HUES48 (cell line): ENCODE results near the gene RRP9.

Experiments
- H3K27ac ChIP-seq: one replicate; pipeline ENCODE4 v1.7.0; 2013; ENCODE audit warnings: low read depth, low read length, inconsistent platforms
- H3K27me3 ChIP-seq: 2 replicates; pipeline ENCODE4 v1.6.1; 2013; ENCODE audit warnings: mild to moderate bottlenecking, low read length; ENCODE audit not compliant: control insufficient read depth, insufficient read depth
- H3K36me3 ChIP-seq: 2 replicates; pipeline ENCODE4 v1.6.1; 2013; ENCODE audit warnings: low read length; ENCODE audit not compliant: control insufficient read depth, insufficient read depth
- H3K4me1 ChIP-seq: 2 replicates; pipeline ENCODE4 v1.6.1; 2013; ENCODE audit warnings: mild to moderate bottlenecking, low read length; ENCODE audit not compliant: control insufficient read depth, insufficient read depth
- H3K4me3 ChIP-seq: 2 replicates; pipeline ENCODE4 v1.5.1; 2013; ENCODE audit warnings: mild to moderate bottlenecking, low read depth, low read length
- H3K9ac ChIP-seq: 2 replicates; pipeline ENCODE4 v1.6.1; 2013; ENCODE audit warnings: mild to moderate bottlenecking, low read depth, low read length, moderate library complexity
- H3K9me3 ChIP-seq: 2 replicates; pipeline ENCODE4 v1.6.1; 2013; ENCODE audit warnings: low read length; ENCODE audit not compliant: control insufficient read depth, insufficient read depth

RRP9 gene

GRCh38 chr3:51944451-51945021 lies 2.8 kb upstream of the RRP9 start:
- H3K9me3 ChIP-seq: no peaks in the 10 kb centered on the region
- H3K4me3 ChIP-seq: no peak overlapping the region
- no peak overlapping the region for H3K9ac ChIP-seq
- peaks cover 3% of the 10 kb centered on the region; the same call in 1 of the 2 replicates for H3K4me1 ChIP-seq
- H3K27me3 ChIP-seq: no peaks in the 10 kb centered on the region
- no peak overlapping the region for H3K27ac ChIP-seq
- H3K36me3 ChIP-seq: peaks cover 3% of the 10 kb centered on the region

- H3K27ac ChIP-seq: no peak overlapping the region
- H3K4me3 ChIP-seq: no peak overlapping the region
- no peak overlapping the region for H3K9ac ChIP-seq
- peaks cover 3% of the 10 kb centered on the region; the same call in 1 of the 2 replicates for H3K4me1 ChIP-seq
- H3K9me3 ChIP-seq: no peaks in the 10 kb centered on the region
- H3K27me3 ChIP-seq: no peaks in the 10 kb centered on the region
- peaks cover 11% of the 10 kb centered on the region for H3K36me3 ChIP-seq
Observed at GRCh38 chr3:51943451-51944391, 2.0 kb upstream of the RRP9 start.

- peak overlapping the region; percentile 49 for H3K4me3 ChIP-seq
- H3K9ac ChIP-seq: peak overlapping the region; percentile 39; the same call in 1 of the 2 replicates
- H3K27ac ChIP-seq: no peak overlapping the region
- no peaks in the 10 kb centered on the region for H3K27me3 ChIP-seq
- H3K4me1 ChIP-seq: peaks cover 3% of the 10 kb centered on the region; the same call in 1 of the 2 replicates
- H3K36me3 ChIP-seq: peaks cover 20% of the 10 kb centered on the region
- no peaks in the 10 kb centered on the region for H3K9me3 ChIP-seq
Observed at GRCh38 chr3:51942603-51943450, 1.1 kb upstream of the RRP9 start.

GRCh38 chr3:51941463-51941797 lies 274 bp downstream of the RRP9 start:
- no peaks in the 10 kb centered on the region for H3K27me3 ChIP-seq
- H3K4me3 ChIP-seq: peak overlapping the region; percentile 77
- peaks cover 3% of the 10 kb centered on the region; the same call in 1 of the 2 replicates for H3K4me1 ChIP-seq
- no peaks in the 10 kb centered on the region for H3K9me3 ChIP-seq
- peaks cover 34% of the 10 kb centered on the region for H3K36me3 ChIP-seq
- peak overlapping the region; percentile 52 for H3K9ac ChIP-seq
- peak overlapping the region; percentile 72 for H3K27ac ChIP-seq

- Histone ChIP-seq H3K27ac (no peak overlapping the region), H3K9me3 (no peaks in the 10 kb centered on the region)
Observed at GRCh38 chr3:51940648-51941462, 849 bp downstream of the RRP9 start.

GRCh38 chr3:51938780-51939425 lies 2.8 kb downstream of the RRP9 start:
- Histone ChIP-seq H3K9me3 (no peaks in the 10 kb centered on the region), H3K9ac (no peak overlapping the region), H3K4me3 (no peak overlapping the region), H3K27ac (no peak overlapping the region), H3K27me3 (no peaks in the 10 kb centered on the region), H3K36me3 (peaks cover 59% of the 10 kb centered on the region), H3K4me1 (peaks cover 3% of the 10 kb centered on the region; the same call in 1 of the 2 replicates)

More at GRCh38 chr3:51940648-51941462, 849 bp downstream of the RRP9 start:
- no peaks in the 10 kb centered on the region for H3K27me3 ChIP-seq
- peaks cover 40% of the 10 kb centered on the region for H3K36me3 ChIP-seq
- peak overlapping the region; percentile 77 for H3K4me3 ChIP-seq
- peak overlapping the region; percentile 52 for H3K9ac ChIP-seq
- H3K4me1 ChIP-seq: peaks cover 3% of the 10 kb centered on the region; the same call in 1 of the 2 replicates

GRCh38 chr3:51937611-51938450 lies 3.9 kb downstream of the RRP9 start:
- H3K4me1 ChIP-seq: peaks cover 3% of the 10 kb centered on the region; the same call in 1 of the 2 replicates
- H3K36me3 ChIP-seq: peaks cover 69% of the 10 kb centered on the region
- H3K9ac ChIP-seq: no peak overlapping the region

GRCh38 chr3:51937014-51937413 lies 4.7 kb downstream of the RRP9 start:
- H3K4me1 ChIP-seq: no peaks in the 10 kb centered on the region
- H3K9me3 ChIP-seq: no peaks in the 10 kb centered on the region
- H3K9ac ChIP-seq: no peak overlapping the region
- no peak overlapping the region for H3K27ac ChIP-seq
- H3K4me3 ChIP-seq: no peak overlapping the region
- H3K27me3 ChIP-seq: no peaks in the 10 kb centered on the region
- peaks cover 75% of the 10 kb centered on the region for H3K36me3 ChIP-seq

More at GRCh38 chr3:51937611-51938450, 3.9 kb downstream of the RRP9 start:
- Histone ChIP-seq H3K4me3 (no peak overlapping the region), H3K9me3 (no peaks in the 10 kb centered on the region), H3K27ac (no peak overlapping the region), H3K27me3 (no peaks in the 10 kb centered on the region)

GRCh38 chr3:51935886-51936755 lies 5.6 kb downstream of the RRP9 start:
- no peaks in the 10 kb centered on the region for H3K4me1 ChIP-seq
- H3K27me3 ChIP-seq: no peaks in the 10 kb centered on the region
- H3K4me3 ChIP-seq: no peak overlapping the region
- no peak overlapping the region for H3K27ac ChIP-seq
- no peak overlapping the region for H3K9ac ChIP-seq
- no peaks in the 10 kb centered on the region for H3K9me3 ChIP-seq
- peaks cover 75% of the 10 kb centered on the region for H3K36me3 ChIP-seq
